Measurements from ENCODE around the gene STX1B.
"Not testable (repeated sequence)": the region's sequence is repeated elsewhere in the genome, so short reads cannot be mapped to it uniquely, and the experiment has no call there.

The STX1B gene

GRCh38 chr16:31011815-31012214, 1.4 kb upstream of the STX1B start:
- not testable (repeated sequence) for DNase-seq

- DNase-seq: no peak
Measured at GRCh38 chr16:31009894-31010584, 399 bp downstream of the STX1B start.

- DNase-seq: no peak
Measured at GRCh38 chr16:31009120-31009519, 1.3 kb downstream of the STX1B start.

- no peak for DNase-seq
Measured at GRCh38 chr16:31008551-31008950, 1.9 kb downstream of the STX1B start.

GRCh38 chr16:31008149-31008548, 2.3 kb downstream of the STX1B start:
- no peak for DNase-seq

GRCh38 chr16:31007684-31008083, 2.8 kb downstream of the STX1B start:
- no peak for DNase-seq

GRCh38 chr16:31006589-31006988, 3.8 kb downstream of the STX1B start:
- no peak for DNase-seq

- no peak for DNase-seq
Measured at GRCh38 chr16:31006086-31006385, 4.4 kb downstream of the STX1B start.

GRCh38 chr16:31005350-31006085, 4.9 kb downstream of the STX1B start:
- no peak for DNase-seq

- DNase-seq: no peak
Measured at GRCh38 chr16:31004658-31005057, 5.8 kb downstream of the STX1B start.

- DNase-seq: no peak
Measured at GRCh38 chr16:31003744-31004143, 6.7 kb downstream of the STX1B start.

GRCh38 chr16:31002862-31003341, 7.5 kb downstream of the STX1B start:
- DNase-seq: no peak

GRCh38 chr16:31002250-31002700, 8.2 kb downstream of the STX1B start:
- no peak for DNase-seq

GRCh38 chr16:31001507-31002249, 8.8 kb downstream of the STX1B start:
- no peak for DNase-seq

GRCh38 chr16:31000671-31001382, 9.6 kb downstream of the STX1B start:
- DNase-seq: no peak

GRCh38 chr16:30998852-30999761, 11.3 kb downstream of the STX1B start:
- no peak for DNase-seq

- no peak for DNase-seq
Measured at GRCh38 chr16:30997725-30998711, 12.4 kb downstream of the STX1B start.

- peak; percentile 91 for DNase-seq
Measured at GRCh38 chr16:30996985-30997724, 13.3 kb downstream of the STX1B start.

- no peak for DNase-seq
Measured at GRCh38 chr16:30996324-30996984, 14.0 kb downstream of the STX1B start.

All from activated CD4-positive, alpha-beta T cell treated with anti-CD3 and anti-CD28 coated beads, Interleukin-2, Interleukin-6, amounts not matched to agents 100 ng/mL and 50 ng/mL, durations not matched to agents 16 hours and 8 hours (primary cell).